Brain microvascular endothelial cell (primary cell): ENCODE results near the gene STS.

Experiments
- DNase-seq: peaks from one replicate; pipeline ENCODE4 v3.0.0-alpha.2; 2020
- H3K27ac ChIP-seq: fragments of 250-450 bp; sonication (Bioruptor Pico); 2 replicates; pipeline ENCODE4 v1.5.1; 2020; ENCODE audit warnings: mild to moderate bottlenecking, moderate library complexity
- H3K27me3 ChIP-seq: fragments of 250-450 bp; sonication (Bioruptor Pico); replicated peaks from 2 replicates; pipeline ENCODE4 v1.5.1; 2020; ENCODE audit warnings: mild to moderate bottlenecking
- H3K36me3 ChIP-seq: fragments of 250-450 bp; sonication (Bioruptor Pico); replicated peaks from 2 replicates; pipeline ENCODE4 v1.5.1; 2020; ENCODE audit warnings: mild to moderate bottlenecking
- H3K4me3 ChIP-seq: 2 replicates; pipeline ENCODE4 v1.5.1; 2011; ENCODE audit warnings: low read depth, mild to moderate bottlenecking, control low read depth, low read length, moderate library complexity
- in situ Hi-C: cut with HindIII; loops from 2 replicates; pipeline ENCODE4 v1.10.0; 2017; ENCODE audit warnings: low sequenced_read_pairs, low pct_ligation_motif_present
- TF ChIP-seq, protein P1 (sequence below): IDR thresholded peaks from 2 replicates; pipeline ENCODE4 v1.5.1; 2011; ENCODE audit warnings: low read depth, mild to moderate bottlenecking, moderate library complexity, low read length, control low read depth, inconsistent platforms; ENCODE audit errors: missing control alignments

STS gene

DNA sequence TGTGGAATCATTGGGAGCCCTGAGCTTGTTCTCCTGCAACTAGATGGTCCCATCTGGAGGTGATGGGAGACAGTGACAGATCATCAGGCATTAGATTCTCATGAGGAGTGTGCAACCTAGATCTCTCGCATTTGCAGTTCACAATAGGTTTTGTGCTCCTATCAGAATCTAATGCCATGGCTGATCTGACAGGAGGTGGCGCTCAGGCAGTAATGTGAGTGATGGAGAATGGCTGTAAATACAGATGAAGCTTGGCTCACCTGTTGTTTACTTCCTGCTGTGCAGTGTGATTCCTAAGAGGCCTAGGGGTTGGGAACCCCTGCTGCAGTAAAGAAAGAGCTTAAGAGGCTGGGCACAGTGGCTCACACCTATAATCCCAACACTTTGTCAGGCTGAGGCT lies 42.6 kb downstream of the STS start:
- Histone ChIP-seq H3K27ac (no peak overlapping the region), H3K27me3 (no peaks in the 10 kb centered on the region), H3K36me3 (no peaks in the 10 kb centered on the region), H3K4me3 (no peak overlapping the region)
- TF ChIP-seq, protein P1, sequence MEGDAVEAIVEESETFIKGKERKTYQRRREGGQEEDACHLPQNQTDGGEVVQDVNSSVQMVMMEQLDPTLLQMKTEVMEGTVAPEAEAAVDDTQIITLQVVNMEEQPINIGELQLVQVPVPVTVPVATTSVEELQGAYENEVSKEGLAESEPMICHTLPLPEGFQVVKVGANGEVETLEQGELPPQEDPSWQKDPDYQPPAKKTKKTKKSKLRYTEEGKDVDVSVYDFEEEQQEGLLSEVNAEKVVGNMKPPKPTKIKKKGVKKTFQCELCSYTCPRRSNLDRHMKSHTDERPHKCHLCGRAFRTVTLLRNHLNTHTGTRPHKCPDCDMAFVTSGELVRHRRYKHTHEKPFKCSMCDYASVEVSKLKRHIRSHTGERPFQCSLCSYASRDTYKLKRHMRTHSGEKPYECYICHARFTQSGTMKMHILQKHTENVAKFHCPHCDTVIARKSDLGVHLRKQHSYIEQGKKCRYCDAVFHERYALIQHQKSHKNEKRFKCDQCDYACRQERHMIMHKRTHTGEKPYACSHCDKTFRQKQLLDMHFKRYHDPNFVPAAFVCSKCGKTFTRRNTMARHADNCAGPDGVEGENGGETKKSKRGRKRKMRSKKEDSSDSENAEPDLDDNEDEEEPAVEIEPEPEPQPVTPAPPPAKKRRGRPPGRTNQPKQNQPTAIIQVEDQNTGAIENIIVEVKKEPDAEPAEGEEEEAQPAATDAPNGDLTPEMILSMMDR: no peak
- DNase-seq: no peak
- in situ Hi-C loops: no loop called here

DNA sequence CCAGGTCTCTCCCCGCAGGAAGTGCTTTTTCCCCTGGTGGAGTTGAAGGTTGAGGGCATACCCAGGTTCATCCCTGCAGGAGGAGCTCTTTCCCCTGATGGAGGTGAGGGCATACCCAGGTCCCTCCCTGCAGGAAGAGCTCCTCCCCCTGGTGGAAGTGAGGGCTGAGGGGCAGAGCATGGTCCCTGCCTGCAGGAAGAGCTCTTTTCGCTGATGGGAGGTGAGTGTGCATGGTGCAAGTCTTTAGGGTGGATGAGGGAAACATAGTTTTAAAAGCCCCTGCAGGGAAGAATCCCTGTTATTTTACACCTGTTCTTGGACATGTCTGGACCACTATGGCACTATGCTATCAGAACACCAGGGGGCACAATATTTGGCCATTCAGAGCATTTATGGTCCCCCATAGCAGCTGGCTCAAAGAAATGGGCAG lies 44.2 kb downstream of the STS start:
- Histone ChIP-seq H3K27ac (no peak overlapping the region), H3K36me3 (no peaks in the 10 kb centered on the region), H3K27me3 (no peaks in the 10 kb centered on the region), H3K4me3 (no peak overlapping the region)
- TF ChIP-seq, protein P1: peak; percentile 28
- in situ Hi-C loops: no loop called here
- no peak for DNase-seq

DNA sequence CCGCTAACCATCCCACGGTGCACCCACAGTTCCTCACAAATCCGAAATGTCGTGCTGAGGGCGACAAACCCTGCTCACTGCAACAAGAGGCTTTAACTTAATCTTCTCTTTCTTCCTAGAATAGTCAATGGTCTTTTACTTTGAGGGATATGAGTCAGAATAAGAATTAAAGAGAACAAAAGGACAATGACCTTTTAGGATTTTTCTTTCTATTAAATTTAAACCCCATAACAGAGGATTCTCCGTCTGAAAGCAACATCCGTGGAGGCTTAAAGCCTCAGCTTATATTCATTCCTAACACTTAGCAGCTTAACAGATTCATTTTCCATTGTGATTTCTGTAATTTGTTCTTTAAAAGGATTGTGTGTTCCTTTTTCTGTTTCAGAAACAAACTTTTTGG lies 45.4 kb downstream of the STS start:
- TF ChIP-seq, protein P1: no peak
- H3K36me3 ChIP-seq: no peaks in the 10 kb centered on the region
- no peak overlapping the region for H3K27ac ChIP-seq
- H3K27me3 ChIP-seq: no peaks in the 10 kb centered on the region
- DNase-seq: no peak
- H3K4me3 ChIP-seq: no peak overlapping the region
- in situ Hi-C loops: no loop called here

DNA sequence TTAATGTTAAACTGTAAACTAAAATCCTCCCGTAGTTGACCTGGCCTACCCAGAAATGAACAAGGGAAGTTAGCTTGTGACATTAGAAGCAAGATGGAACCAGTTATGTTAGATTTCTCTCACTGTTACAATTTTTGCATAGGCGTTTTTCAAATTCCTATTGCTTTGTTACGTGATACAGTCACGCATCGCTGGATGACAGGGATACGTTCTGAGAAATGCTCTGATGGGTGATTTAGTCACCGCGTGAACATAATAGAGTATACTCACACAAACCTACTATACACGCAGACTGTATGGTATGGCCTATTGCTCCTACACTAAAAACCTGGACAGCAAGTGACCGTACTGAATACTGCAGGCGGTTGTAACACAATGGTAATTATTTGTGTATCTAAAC lies 47.1 kb downstream of the STS start:
- DNase-seq: no peak
- no peak overlapping the region for H3K4me3 ChIP-seq
- no peak overlapping the region for H3K27ac ChIP-seq
- H3K27me3 ChIP-seq: no peaks in the 10 kb centered on the region
- TF ChIP-seq, protein P1: no peak
- in situ Hi-C loops: no loop called here
- no peaks in the 10 kb centered on the region for H3K36me3 ChIP-seq
